HG02840 (cell line): Measurements from ENCODE around the gene OR5K2.
A peak's percentile ranks its signal among the peaks of the same experiment; 100 is the strongest.

ENCODE experiments used
- ATAC-seq: cut with Tn5 transposase; IDR thresholded peaks from one replicate; pipeline ENCODE4 v1.9.1; 2021; ENCODE audit warnings: mild to moderate bottlenecking, moderate library complexity, moderate number of reproducible peaks; ENCODE audit not compliant: unreplicated experiment, low FRiP score

Gene OR5K2

DNA sequence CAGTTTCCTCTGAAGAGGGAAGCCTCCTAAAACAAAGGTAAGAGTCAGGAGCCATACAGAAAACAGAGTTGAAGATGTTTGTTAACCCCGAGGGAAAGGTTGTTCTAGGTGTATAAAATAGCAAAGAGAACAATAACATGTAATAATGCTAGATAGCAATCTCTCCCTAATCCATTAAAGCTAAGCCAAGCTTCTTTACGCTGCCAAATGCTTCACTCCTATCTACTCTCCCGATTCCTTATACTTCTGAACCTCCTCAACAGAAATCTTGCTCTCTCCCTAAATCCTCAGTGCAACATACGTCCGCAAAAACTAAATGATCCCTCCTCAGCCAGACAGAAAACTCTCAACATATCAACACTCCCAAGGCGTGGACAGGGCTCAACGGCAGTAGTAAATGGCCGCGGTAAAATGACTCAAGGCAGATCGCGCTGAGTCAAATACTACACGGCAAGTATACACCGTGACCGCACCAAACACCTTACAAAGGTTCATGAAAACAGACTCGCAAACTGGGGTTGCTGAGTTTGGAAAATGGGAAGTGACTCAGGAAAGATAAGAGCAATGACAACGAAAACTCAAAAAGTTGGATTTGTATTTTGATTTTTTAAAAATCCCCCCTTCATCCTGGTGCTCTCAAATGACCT is 24.5 kb downstream of the OR5K2 start:
- peak; percentile 42 for ATAC-seq

DNA sequence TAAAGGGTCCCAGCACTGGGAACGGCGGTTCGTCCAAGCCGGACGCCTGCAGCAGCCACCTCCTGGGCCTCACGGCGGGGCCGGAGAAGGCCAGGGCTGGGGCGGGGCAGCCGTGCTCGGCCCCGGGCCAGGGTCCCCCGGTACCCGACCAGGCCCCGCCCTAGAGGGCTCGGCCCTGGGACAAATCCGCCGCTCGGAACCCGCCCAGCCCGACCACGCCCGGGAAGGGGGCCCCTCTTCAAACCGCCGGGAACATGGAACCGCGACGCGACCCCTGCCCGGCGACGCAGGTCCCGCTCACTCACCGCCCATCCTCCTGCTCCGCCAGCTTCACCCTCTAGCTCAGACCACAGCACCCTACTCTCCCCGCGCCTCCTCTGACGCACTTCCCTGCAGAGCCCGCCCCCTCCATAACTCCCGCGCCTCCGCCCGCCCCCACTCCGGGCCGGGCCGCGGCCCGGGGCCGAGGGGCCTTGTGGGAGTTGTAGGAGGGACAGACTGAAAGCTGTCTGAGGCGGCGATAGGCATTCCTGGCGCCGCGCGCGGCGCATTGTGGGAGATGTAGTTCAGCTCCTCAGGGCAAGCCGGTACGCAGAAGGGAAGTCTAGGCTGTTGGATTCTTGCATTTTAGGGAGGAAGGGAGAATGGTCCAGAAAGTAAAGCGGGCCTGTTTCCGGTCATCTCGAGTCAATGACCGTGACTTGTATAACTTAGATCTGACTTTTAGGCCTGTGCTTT is 25.2 kb downstream of the OR5K2 start, which contains the start of gene CLDND1:
TSS of gene CLDND1 (minus strand) at position 359 of the 738 bp plus-strand sequence. CDS start 1,478 bp downstream, outside the sequence.
- ATAC-seq, result peak; percentile 91

DNA sequence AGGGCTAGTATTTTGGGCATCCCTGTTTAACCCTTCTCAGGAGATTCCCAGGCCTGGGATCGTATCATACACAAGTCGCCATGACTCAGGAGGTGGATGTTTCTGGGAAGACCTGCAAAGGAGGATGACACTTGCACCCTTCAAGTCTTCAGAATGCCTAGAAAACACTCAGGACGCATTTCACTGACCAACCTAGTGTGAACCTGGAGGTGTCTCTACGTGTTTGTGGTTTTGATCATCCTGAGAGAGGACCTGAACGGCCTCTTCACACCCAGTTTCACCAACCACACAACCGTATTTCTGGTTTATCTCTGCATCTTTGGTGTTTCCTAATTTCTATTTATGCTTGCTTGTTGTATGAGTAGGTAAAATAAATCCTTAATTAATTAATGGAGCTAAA is 28.0 kb downstream of the OR5K2 start:
- no peak for ATAC-seq

DNA sequence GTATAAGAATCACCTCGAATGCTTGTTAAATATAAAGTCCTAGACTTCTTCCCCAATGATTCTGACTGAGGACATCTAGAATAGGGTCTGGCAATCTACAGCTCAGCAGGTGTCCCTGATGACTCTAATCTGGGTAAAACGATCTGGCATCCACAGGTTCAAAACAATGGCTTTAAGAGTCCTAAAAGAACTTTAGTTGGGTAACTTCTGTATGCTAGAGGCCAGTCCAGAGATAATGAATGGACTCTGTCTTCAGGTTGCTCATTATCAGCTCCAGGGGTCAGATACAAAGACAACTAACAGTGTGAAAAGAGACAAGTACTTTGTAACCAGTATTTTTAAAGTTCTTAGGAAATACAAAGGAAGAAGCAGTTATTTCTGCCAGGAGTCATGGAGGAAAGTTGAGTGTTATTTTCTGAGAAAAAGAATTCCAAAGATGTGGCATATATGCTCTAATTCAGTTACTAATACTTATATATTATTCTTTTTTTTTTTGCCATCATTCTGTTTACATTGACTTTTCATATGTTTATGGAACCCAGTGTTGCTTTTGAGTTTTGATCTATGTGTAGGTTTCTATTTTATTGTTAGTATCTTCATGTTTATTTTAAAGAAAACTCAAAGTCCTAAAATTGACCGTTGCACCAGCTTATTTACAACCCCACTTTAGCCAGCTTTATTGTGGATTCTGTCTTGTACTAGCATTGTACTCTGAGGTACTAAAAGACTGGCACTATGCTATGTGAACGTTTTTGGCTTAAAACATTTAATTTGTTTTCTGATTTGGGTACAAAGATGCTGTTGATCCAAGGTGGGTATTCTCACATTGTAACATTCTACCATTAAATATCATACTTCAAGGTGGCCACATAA is 31.2 kb downstream of the OR5K2 start:
- no peak for ATAC-seq

DNA sequence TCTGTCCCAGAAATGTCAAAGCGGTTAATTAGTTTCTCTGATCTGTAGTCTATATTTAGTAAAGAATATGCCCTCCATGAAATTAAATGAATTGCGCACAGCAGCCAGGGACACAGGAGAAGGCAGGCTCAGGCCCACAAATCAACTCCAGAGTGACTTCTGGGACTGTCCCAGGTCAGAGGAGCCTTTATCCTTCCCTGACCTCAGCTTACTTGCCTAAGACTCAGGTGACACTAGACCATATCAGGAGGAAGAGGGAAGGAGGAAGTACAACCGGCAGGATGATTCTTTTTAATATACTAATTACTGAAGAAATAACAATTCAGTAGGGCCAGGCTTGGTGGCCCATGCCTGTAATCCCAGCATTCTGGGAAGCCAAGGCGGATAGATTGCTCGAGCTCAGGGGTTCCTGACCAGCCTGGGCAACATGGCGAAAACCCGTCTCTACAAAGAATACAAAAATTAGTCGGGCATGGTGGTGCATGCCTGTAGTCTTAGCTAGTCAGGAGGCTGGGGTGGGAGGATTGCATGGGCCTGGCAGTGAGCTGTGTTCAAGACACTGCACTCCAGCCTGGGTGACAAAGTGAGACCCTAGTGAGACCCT is 32.5 kb downstream of the OR5K2 start:
- no peak for ATAC-seq

DNA sequence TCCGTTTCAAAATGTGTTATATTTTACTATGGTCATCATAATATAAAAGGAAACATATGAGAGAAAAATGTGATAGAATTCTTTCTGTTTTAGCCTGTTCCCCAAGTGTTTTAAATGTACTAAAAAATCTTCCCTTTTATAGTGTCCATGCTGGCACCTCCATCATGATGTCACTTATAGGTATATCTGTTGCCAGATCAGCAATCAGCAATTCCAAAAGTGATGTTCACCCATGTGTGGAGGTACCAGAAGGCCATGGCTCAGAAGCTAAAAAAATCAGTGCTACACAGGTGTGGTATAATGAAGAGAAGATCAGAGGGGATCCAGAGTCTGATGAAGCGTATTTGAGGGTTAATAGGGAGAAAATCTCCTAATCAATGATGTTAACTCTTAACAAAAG is 33.2 kb downstream of the OR5K2 start:
- ATAC-seq, result no peak

DNA sequence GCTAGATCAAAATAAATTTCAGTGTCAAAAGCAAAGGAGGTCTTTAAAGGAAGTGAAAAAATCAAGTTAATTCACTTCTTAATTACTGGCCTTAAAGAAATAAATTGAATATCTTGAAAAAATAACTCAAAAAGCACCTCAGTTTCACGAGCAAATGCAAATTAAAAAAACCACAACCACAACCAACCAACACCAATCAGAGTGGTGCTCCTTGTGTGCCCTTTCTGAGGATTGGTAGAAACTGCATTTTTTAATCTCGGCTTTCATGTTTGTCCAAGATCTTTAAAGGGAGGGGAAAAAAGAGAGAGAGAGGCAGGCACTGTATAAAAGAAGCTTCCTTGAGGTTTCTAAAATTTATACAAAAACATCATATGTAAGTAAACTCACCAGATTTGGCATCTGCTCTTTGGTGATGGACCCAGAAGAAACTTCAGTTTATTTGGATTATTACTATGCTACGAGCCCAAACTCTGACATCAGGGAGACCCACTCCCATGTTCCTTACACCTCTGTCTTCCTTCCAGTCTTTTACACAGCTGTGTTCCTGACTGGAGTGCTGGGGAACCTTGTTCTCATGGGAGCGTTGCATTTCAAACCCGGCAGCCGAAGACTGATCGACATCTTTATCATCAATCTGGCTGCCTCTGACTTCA is 34.3 kb downstream of the OR5K2 start, which contains the start of gene GPR15:
TSS of gene GPR15 (plus strand) at position 357 of the 653 bp plus-strand sequence. CDS start at position 413, 56 bp downstream.
- no peak for ATAC-seq

DNA sequence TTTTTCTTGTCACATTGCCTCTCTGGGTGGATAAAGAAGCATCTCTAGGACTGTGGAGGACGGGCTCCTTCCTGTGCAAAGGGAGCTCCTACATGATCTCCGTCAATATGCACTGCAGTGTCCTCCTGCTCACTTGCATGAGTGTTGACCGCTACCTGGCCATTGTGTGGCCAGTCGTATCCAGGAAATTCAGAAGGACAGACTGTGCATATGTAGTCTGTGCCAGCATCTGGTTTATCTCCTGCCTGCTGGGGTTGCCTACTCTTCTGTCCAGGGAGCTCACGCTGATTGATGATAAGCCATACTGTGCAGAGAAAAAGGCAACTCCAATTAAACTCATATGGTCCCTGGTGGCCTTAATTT is 34.8 kb downstream of the OR5K2 start:
- ATAC-seq, result no peak

DNA sequence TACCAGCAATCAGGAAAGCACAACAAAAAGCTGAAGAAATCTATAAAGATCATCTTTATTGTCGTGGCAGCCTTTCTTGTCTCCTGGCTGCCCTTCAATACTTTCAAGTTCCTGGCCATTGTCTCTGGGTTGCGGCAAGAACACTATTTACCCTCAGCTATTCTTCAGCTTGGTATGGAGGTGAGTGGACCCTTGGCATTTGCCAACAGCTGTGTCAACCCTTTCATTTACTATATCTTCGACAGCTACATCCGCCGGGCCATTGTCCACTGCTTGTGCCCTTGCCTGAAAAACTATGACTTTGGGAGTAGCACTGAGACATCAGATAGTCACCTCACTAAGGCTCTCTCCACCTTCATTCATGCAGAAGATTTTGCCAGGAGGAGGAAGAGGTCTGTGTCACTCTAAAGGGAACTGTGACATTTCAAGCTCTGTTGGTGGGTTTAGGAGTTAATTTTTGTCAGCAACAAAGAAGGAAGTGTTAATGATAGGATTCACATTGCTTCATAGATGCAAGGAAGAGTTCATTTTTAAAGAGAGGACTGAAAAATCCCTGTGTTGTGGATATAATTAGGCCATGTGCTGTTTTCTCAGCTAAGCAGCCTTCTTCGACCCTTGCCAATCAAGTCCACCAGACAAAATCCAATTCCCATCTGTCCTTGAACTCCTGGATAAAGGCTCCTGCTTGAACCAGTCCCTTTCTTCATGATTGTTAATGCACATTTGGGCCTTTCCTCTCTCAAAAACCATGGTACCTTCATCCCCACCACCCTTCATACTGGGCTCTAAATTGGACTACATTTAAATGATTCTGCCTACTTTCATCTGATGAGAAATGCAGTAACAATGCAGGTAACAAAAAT is 35.5 kb downstream of the OR5K2 start:
- no peak for ATAC-seq

DNA sequence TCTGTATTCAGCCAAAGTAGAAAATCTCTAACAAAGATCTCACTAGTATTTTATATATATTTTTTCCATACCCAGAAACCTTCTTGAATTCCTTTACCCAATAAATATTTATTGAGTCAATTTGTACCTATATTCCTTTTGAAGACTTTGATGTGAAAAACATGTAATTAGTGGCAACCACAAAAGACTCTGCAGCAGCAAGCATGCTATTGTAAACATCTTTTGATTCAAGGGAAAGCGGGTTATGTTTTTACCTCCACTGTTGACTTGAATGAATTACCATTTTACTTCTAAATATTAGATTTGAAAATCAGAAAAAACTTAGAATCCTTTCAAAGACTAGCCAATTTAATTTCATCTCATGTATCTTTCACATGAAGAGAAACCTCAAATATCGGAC is 36.7 kb downstream of the OR5K2 start:
- ATAC-seq, result no peak

DNA sequence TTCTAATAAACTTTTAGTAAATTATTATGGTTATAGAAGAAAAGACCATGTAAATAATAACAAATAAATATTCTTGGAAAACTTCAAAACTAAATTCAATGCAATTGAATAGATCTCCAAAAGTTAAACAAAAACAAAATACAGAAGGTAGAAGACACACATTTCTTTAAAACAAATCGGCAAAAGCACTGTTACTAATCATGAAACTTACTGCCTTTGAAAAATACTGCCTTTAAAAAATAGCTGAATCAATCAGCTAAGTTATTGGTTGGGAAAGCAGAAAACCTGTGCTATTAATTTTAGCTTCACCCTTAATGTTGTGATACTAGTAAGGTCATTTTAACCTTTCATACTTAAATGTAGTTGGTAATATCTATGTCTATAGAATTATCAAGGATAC is 37.3 kb downstream of the OR5K2 start:
- no peak for ATAC-seq

DNA sequence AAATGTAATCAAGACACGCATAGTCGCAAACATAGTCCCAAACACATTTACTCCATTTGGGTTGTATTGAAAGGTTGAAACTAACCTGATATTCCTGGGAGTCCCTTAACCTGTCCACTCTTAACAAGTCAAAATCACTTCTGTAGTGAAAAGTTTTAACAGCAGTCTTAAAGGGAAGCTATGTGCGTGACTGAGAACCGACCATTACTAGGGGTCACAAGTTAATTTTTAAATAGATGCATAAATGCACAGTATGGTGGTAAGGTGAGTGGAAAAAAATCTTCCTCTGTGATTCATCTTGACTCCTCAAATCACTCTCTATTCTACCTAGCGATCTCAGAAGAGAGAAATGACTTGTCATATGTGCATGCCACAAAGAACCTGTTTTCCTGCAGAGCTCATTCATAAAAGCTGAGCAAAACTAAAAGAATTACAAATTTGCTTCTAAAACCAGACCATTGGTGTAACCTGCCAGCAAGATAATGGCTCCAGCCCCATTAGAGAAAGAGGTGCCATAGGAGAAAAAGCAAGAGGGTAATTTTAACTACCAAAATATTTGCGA is 39.1 kb downstream of the OR5K2 start:
- peak; percentile 80 for ATAC-seq

DNA sequence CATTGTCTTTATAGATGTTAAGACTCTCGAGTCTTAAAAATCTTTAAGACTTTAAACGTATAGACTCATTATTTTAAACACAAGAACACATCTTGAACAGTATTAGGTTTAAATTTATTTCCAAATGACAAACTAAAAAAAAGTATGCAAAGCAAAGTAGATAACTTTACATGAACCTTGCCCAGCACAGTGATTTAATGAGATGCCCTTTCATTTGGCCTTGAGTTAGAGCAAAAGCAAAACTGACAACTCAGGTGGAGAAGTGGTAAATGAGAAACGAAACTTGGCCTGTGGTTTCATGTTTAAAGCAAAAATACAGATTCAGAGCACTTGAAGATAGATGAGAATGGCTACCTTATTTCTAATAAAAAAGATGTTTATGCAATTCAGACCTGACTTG is 42.9 kb downstream of the OR5K2 start:
- ATAC-seq, result peak; percentile 40

DNA sequence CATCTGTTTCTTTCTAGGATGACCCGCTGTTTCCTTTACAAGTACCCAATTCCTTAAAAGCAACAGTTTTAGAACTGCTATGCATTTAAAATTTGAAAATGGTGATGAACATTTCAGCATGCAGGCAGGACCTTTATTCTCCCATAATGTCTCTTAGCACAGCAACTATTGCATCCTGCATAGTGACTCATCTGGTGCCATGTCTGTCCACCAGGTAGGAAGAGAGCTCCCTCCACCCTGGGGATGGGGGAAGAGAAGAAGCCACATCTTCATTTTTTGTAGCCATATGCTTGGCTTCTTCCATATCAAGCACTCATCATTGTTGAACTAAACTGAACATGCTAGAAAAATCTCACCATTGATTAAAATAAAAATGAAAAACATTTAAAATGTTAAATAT is 44.2 kb downstream of the OR5K2 start:
- no peak for ATAC-seq

DNA sequence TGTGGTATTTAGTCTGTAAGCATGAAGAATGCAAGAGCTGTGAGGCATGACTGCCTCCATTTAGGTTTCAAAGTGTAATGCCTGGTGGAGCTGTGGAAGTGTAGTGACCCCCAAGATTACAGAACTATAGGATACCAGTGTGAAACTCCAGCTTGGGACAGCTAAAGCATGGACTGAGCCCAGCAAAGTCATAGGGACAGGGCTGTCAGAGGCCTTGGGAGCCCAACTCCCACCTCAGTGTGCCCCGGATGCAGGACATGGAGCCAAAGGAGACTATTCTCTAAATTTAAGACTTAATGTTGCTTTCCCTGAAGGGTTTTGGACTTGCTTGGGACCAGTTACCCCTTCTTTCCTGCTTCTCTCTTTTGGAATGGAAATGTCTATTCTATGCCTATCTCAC is 45.1 kb downstream of the OR5K2 start:
- no peak for ATAC-seq

DNA sequence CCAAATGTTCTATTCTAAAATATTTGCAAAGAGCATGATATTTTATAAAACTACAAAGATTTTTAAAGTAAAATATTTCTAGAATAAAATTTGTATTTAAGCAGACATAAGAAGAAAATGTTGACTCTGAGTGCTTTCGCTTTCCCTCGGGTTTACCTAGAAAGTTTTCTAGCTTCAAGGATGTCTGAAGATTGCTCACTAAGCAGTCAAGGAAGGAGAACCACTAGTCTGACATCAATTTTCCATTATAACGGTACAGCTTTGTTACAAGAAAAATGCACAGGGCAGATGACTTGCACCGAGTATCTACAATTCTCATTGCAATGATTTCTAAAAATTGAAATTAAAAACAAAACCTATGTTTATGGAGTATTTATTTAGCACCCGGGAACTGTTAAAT is 48.5 kb downstream of the OR5K2 start:
- ATAC-seq, result peak; percentile 56
